H1 (cell line): ENCODE data around the gene SLC23A2. TPM values are rescaled to one million over a fixed set of nuclear protein-coding genes. Genes with fewer than 3 reads are reported as not detected.

Source experiments
- CBX5 ChIP-seq: fragments of 300-800, 300-1000 bp; sonication (generic); IDR thresholded peaks from 2 replicates; pipeline ENCODE4 v1.7.1; 2016; ENCODE audit warnings: antibody characterized with exemption, low read length, low read depth
- NRF1 ChIP-seq: IDR thresholded peaks from 2 replicates; pipeline ENCODE4 v1.6.1; 2011; ENCODE audit warnings: mild to moderate bottlenecking, low read depth, low read length, improper control_type of control experiment
- RBBP5 ChIP-seq: IDR thresholded peaks from 2 replicates; pipeline ENCODE4 v1.7.1; 2012; ENCODE audit warnings: low read depth, mild to moderate bottlenecking, inconsistent platforms, low read length, moderate library complexity, borderline replicate concordance
- YY1 ChIP-seq: IDR thresholded peaks from 2 replicates; pipeline ENCODE4 v1.6.1; 2011; ENCODE audit warnings: low read depth, mild to moderate bottlenecking, low read length
- polyA plus RNA-seq, 7 experiments: library from polyadenylated mRNA; depleted of rRNA in 3 of 7; stranded (reverse) in 5 of 7; unstranded in 2 of 7; fragments of >200 nt in 5 of 7; fragments of 200-250 nt in 2 of 7; gene quantifications; 1 replicate in 5 of 7; 2 replicates in 1 of 7; 4 replicates in 1 of 7; pipeline versions ENCODE4 v1.2.1 to v1.2.3, GENCODE V29; 2011 to 2013; ENCODE audit warnings: missing spikeins in 2 of 7, mixed read lengths in 2 of 7
- total RNA-seq: library from RNA; stranded (reverse); fragmentation: NEBNext Ultra II Directional; extraction: Animal tissue kit (Norgen Biotek cat#: 25700); gene quantifications from 2 replicates; pipeline ENCODE4 v1.2.1, GENCODE V29; 2021
- TF ChIP-seq, protein P1 (sequence below): fragments of 300-600 bp; sonication (generic); IDR thresholded peaks from 2 replicates; pipeline ENCODE4 v1.7.1; 2012; ENCODE audit warnings: low read length, moderate library complexity, mild to moderate bottlenecking, inconsistent platforms; ENCODE audit not compliant: insufficient replicate concordance
- TF ChIP-seq, protein P2 (sequence below), 3 experiments: IDR thresholded peaks; 1 replicate in 2 of 3; 2 replicates in 1 of 3; pipeline versions ENCODE4 v1.5.1 to v1.6.1; 2011; ENCODE audit warnings: low read length in 3 of 3, mild to moderate bottlenecking in 3 of 3, inconsistent platforms in 2 of 3, low read depth in 1 of 3, moderate library complexity in 1 of 3; ENCODE audit not compliant: insufficient read depth in 1 of 3; ENCODE audit errors: control extremely low read depth in 1 of 3
- TF ChIP-seq, protein P3 (sequence below): IDR thresholded peaks from 2 replicates; pipeline ENCODE4 v1.6.1; 2011; ENCODE audit warnings: low read depth, mild to moderate bottlenecking, low read length; ENCODE audit not compliant: insufficient read depth

SLC23A2 gene
- total and polyA plus RNA-seq, 2 of the 8 experiments (the other 6 are each of a cell fraction or from before 2014, with no cell fraction given) = 17.0 to 18.6 TPM

- TF ChIP-seq, protein P1, sequence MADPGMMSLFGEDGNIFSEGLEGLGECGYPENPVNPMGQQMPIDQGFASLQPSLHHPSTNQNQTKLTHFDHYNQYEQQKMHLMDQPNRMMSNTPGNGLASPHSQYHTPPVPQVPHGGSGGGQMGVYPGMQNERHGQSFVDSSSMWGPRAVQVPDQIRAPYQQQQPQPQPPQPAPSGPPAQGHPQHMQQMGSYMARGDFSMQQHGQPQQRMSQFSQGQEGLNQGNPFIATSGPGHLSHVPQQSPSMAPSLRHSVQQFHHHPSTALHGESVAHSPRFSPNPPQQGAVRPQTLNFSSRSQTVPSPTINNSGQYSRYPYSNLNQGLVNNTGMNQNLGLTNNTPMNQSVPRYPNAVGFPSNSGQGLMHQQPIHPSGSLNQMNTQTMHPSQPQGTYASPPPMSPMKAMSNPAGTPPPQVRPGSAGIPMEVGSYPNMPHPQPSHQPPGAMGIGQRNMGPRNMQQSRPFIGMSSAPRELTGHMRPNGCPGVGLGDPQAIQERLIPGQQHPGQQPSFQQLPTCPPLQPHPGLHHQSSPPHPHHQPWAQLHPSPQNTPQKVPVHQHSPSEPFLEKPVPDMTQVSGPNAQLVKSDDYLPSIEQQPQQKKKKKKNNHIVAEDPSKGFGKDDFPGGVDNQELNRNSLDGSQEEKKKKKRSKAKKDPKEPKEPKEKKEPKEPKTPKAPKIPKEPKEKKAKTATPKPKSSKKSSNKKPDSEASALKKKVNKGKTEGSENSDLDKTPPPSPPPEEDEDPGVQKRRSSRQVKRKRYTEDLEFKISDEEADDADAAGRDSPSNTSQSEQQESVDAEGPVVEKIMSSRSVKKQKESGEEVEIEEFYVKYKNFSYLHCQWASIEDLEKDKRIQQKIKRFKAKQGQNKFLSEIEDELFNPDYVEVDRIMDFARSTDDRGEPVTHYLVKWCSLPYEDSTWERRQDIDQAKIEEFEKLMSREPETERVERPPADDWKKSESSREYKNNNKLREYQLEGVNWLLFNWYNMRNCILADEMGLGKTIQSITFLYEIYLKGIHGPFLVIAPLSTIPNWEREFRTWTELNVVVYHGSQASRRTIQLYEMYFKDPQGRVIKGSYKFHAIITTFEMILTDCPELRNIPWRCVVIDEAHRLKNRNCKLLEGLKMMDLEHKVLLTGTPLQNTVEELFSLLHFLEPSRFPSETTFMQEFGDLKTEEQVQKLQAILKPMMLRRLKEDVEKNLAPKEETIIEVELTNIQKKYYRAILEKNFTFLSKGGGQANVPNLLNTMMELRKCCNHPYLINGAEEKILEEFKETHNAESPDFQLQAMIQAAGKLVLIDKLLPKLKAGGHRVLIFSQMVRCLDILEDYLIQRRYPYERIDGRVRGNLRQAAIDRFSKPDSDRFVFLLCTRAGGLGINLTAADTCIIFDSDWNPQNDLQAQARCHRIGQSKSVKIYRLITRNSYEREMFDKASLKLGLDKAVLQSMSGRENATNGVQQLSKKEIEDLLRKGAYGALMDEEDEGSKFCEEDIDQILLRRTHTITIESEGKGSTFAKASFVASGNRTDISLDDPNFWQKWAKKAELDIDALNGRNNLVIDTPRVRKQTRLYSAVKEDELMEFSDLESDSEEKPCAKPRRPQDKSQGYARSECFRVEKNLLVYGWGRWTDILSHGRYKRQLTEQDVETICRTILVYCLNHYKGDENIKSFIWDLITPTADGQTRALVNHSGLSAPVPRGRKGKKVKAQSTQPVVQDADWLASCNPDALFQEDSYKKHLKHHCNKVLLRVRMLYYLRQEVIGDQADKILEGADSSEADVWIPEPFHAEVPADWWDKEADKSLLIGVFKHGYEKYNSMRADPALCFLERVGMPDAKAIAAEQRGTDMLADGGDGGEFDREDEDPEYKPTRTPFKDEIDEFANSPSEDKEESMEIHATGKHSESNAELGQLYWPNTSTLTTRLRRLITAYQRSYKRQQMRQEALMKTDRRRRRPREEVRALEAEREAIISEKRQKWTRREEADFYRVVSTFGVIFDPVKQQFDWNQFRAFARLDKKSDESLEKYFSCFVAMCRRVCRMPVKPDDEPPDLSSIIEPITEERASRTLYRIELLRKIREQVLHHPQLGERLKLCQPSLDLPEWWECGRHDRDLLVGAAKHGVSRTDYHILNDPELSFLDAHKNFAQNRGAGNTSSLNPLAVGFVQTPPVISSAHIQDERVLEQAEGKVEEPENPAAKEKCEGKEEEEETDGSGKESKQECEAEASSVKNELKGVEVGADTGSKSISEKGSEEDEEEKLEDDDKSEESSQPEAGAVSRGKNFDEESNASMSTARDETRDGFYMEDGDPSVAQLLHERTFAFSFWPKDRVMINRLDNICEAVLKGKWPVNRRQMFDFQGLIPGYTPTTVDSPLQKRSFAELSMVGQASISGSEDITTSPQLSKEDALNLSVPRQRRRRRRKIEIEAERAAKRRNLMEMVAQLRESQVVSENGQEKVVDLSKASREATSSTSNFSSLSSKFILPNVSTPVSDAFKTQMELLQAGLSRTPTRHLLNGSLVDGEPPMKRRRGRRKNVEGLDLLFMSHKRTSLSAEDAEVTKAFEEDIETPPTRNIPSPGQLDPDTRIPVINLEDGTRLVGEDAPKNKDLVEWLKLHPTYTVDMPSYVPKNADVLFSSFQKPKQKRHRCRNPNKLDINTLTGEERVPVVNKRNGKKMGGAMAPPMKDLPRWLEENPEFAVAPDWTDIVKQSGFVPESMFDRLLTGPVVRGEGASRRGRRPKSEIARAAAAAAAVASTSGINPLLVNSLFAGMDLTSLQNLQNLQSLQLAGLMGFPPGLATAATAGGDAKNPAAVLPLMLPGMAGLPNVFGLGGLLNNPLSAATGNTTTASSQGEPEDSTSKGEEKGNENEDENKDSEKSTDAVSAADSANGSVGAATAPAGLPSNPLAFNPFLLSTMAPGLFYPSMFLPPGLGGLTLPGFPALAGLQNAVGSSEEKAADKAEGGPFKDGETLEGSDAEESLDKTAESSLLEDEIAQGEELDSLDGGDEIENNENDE = no peak
- TF ChIP-seq, protein P2, sequence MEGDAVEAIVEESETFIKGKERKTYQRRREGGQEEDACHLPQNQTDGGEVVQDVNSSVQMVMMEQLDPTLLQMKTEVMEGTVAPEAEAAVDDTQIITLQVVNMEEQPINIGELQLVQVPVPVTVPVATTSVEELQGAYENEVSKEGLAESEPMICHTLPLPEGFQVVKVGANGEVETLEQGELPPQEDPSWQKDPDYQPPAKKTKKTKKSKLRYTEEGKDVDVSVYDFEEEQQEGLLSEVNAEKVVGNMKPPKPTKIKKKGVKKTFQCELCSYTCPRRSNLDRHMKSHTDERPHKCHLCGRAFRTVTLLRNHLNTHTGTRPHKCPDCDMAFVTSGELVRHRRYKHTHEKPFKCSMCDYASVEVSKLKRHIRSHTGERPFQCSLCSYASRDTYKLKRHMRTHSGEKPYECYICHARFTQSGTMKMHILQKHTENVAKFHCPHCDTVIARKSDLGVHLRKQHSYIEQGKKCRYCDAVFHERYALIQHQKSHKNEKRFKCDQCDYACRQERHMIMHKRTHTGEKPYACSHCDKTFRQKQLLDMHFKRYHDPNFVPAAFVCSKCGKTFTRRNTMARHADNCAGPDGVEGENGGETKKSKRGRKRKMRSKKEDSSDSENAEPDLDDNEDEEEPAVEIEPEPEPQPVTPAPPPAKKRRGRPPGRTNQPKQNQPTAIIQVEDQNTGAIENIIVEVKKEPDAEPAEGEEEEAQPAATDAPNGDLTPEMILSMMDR (IDR thresholded peaks at IDR 0.05; ENCODE audit: control extremely low read depth in 1 of 3, insufficient read depth in 1 of 3, low read depth in 1 of 3, low read length in 3 of 3) = no peak
- TF ChIP-seq YY1 = no peak
- TF ChIP-seq RBBP5 = no peak
- no peak for TF ChIP-seq CBX5
- TF ChIP-seq, protein P3, sequence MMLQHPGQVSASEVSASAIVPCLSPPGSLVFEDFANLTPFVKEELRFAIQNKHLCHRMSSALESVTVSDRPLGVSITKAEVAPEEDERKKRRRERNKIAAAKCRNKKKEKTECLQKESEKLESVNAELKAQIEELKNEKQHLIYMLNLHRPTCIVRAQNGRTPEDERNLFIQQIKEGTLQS = no peak
- no peak for TF ChIP-seq NRF1
Observed at GRCh38 chr20:4862661-4863060, 138.6 kb downstream of the SLC23A2 start (continued).
